Stimulated activated CD4-positive, alpha-beta T cell treated with anti-CD3 and anti-CD28 coated beads, Interleukin-15, amount 100 ng/mL, for 24 hours (primary cell): ENCODE data around the gene MT1E.
"Not testable (repeated sequence)": the region's sequence is repeated elsewhere in the genome, so short reads cannot be mapped to it uniquely, and the experiment has no call there.

Experiments
- DNase-seq: peaks from one replicate; pipeline ENCODE4 v3.0.0-alpha.2; 2020

MT1E gene

DNA sequence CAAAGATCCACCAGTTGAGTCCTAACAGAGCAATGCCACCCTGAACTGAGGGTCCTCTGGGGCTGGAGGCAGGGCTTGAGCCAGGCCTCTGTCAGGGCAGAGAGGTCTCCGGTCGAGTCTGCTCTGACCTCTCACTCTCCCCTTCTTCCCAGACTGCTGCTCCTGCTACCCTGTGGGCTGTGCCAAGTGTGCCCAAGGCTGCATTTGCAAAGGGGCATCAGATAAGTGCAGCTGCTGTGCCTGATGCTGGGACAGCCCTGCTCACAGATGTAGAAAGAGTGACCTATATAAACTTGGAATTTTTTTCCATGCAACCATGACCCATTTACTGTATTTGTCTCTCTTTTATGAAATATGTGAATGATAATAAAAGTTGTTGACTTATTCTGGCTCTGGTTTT is 23.7 kb downstream of the MT1E start:
- DNase-seq = no peak

DNA sequence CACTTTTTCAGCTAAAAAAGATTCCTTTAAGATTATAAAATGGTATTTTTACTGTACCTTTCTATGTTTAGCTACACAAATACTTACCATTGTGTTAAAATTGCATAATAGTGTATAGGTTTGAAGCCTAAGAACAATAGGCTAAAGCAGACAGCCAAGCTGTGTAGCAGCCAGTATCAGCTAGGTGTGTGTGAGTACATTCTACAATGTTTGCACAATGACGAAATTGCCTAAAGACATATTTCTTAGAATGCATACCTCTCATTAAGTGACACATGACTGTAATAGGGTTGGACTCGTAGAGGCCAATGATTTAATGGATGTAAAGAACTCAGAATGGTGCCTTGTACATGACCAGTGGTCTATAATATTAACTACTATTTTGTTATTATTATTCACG is 24.2 kb downstream of the MT1E start:
- no peak for DNase-seq

DNA sequence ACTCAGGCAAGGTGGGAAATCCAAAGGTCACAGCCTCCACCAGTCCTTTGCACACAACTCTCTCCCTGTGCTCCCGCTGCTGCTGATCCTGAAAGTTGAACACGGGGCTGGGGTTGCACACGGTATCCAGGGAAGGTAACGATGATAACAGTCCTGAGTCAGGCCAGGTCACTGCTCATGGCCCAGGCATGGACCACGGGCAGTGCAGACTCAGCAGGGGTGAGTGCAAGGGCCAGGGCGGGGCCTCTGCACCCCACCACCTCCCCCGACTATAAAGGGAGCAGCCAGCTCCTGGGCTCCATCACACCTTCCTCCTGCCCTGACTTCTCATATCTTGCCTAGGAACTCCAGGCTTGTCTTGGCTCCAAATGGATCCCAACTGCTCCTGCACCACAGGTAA is 26.0 kb downstream of the MT1E start, which contains the start of gene MT1B:
TSS of gene MT1B (plus strand) at position 301 of the 400 bp plus-strand sequence. CDS start at position 369, 68 bp downstream.
- DNase-seq = no peak

DNA sequence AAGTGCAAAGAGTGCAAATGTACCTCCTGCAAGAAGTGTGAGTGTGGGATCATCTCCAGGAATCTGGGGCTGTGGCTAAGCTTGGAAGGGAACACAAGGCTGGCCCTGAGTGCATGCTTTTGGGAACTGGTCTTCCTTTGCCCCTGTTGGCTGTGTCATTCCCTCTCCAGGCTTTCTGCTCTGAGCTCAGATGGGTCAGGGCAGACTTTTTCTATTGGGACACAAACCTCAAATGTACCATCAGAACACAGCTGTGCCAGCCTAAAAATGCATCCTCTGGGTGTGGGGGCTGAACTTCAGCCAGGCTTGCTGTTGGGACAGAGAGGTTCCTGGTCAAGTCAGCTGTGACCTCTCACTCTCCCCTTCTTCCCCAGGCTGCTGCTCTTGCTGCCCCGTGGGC is 27.0 kb downstream of the MT1E start:
- DNase-seq = no peak

DNA sequence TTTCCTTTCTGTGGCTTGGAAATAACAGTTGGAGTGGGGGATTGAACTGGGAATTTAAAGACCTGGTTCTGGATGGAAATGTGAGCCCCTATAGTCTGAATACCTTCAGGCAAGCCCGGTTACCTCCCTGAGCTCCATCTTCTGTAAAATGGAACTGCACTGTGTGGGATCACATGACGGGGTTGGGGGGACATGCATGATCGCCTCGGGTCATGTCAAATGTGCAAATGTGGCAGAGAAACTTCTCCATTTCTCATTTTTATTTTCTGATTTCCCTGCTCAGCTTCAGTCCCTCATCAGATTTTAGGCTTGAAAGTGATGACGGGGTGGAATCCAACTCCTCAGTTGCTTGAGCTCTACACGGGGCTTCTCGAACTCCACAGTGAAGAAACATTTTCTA is 27.6 kb downstream of the MT1E start:
- no peak for DNase-seq

DNA sequence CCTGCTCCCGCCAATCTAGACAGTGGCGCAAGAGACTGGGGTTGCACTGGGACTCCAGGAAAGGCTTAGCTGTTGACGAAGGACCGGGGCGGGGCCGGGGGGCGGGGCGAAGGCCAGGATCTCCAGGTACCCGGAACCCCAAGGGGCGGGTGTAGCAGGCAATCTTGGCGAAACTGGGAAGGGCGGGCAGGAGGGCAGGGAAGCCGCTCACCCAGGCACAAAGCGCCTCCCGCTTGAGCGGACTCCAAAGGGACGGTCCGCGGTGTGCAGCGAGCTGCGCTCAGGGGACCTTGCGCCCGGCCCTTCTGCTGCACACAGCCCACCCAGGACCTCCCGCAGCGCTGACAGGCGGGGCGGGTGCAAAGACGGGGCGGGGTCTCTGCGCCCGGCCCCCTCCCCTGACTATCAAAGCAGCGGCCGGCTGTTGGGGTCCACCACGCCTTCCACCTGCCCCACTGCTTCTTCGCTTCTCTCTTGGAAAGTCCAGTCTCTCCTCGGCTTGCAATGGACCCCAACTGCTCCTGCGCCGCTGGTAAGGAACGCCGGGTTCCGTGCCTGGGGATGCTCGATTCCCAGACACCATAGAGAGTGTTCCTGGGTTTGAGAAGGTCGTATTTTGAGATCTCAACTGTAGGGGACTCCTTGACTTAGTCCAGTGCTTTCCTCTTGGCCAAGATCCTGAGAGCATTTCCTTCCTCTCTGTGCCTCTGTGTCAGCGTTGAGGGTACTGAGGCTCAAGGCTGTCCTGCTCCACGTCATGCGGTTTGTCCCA is 32.2 kb downstream of the MT1E start, which contains the start of gene MT1F:
TSS of gene MT1F (plus strand) at position 405 of the 772 bp plus-strand sequence. CDS start at position 505, 100 bp downstream.
- peak; percentile 84 for DNase-seq

- DNase-seq = no peak
These were observed 32.8 kb downstream of the MT1E start for GRCh38 chr16:56658327-56658875.

DNA sequence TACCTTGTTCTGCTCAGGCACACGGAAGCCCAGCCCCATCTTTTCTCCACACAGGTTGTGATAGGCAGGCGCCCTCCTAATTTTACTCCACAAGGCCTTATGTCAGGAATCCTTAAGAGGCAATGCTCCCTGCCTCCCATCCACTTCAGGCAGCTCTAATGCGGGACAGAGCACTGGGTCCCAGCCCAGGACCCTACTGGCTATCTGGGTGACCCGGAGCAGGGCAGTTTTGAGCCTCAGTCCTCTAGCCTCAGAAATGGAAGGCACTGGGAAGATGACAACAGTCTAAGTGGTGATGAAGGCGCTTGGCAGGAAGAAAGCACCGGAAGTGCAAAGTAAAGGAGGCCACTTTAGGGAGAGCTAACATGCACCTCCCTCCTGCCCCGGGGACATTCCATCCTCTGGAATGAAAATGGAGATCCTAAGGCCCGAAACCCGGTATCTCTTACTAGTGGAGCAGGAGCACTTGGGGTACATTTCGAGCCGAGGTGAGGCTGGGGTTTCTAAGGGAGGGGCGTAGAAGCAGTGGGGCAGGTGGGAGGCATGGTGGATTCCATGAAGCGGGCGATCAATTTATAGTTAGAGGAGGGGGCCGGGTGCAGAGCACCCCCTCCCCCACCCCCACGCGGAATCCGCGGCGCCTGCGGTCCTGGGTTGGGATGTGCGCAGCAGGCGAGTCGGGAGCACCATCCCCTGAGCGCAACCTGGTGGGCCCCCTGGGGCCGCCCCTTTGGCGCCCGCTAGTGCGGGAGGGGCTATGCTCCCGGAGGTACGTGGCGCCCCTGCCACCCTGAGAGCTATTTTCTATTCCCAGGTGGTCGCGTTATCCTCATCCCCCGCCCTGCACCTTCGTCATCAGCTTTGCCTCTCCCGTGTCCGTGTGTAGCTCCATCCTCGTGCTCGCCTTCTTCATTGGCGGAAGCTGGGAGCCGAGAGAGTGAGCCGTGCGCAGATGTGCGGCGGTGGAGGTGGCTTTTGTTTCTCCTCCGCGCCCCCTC is 37.1 kb downstream of the MT1E start:
- DNase-seq = peak; percentile 61

GRCh38 chr16:56664506-56664905 is 38.9 kb downstream of the MT1E start:
- no peak for DNase-seq

- DNase-seq = not testable (repeated sequence)
These were observed 40.0 kb downstream of the MT1E start for GRCh38 chr16:56665286-56666261.

DNA sequence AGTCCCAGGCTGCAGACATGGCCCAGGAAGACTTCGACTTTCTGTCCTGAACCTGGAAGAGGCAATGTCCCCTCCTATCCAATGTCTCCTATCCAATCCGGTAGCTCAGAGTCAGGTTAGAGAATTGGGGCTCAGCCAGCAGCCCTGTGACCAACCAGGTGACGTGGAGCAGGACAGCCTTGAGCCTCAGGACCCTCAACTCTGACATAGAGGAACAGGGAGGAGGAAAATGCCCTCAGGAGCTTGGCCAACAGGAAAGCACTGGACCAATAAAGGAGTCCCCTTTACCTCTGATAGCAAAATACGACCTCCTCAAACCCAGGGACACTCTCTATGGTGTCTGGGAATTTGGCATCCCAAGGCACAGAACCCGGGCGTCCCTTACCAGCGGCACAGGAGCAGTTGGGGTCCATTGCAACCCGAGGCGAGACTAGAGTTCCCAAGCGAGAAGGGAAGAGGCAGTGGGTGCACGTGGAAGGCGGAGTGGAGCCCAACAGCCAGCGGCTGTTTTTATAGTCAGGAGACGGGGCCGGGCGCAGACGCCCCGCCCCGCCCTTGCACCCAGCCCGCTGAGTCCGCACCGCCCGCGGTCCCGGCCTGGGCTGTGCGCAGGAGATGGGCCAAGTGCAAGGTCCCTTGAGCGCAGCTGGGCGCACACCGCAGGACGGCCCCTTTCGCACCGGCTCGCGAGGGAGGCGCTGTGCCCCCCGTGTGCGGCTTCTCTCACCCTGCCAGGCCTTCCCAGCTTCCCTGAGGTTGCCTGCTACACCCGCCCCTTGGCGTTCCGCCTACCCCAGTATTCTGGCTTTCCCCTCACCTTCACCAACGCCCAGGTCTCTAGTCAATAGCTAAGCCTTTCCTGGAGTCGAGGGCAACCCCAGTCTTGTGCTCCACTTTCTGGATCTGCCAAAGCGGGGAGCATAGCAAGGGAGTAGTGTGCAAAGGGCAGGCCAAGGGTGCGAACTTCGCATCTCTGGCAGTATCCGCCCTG is 42.3 kb downstream of the MT1E start, which contains the start of gene MT1G:
TSS of gene MT1G (minus strand) at position 485 of the 991 bp plus-strand sequence. CDS start at position 413, 72 bp downstream.
- peak; percentile 56 for DNase-seq

GRCh38 chr16:56669005-56669839 is 43.6 kb downstream of the MT1E start, which contains the start of gene MT1H:
TSS of gene MT1H (plus strand) at chr16:56669814. CDS start at chr16:56669885, 71 bp downstream.
- DNase-seq = peak; percentile 35

DNA sequence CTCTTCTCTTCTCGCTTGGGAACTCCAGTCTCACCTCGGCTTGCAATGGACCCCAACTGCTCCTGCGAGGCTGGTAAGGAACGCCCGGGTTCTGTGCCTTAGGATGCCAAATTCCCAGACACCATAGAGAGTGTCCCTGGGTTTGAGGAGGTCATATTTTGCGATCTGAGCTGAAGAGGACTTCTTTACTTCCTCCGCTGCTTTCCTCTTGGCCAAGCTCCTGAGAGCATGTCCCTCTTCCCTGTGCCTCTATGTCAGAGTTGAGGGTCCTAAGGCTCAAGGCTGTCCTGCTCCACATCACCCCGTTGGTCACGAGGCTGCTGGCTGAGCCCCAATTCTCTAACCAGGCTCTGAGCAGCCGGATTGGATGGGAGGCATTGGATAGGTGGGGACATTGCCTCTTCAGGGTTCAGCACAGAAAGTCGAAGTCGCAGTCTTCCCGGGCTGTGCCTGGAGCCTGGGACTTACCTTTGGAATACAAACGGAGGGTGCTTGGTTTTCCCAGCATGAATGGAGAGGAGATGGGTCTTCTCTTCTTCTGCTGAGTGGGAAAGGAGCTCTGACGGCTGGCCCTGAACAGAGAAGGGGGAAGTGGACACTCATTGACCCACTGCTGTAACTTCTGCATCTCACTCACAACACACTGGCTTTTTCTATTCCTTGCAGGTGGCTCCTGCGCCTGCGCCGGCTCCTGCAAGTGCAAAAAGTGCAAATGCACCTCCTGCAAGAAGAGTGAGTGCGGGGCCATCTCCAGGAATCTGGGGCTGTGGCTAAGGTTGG is 44.4 kb downstream of the MT1E start:
- DNase-seq = no peak

DNA sequence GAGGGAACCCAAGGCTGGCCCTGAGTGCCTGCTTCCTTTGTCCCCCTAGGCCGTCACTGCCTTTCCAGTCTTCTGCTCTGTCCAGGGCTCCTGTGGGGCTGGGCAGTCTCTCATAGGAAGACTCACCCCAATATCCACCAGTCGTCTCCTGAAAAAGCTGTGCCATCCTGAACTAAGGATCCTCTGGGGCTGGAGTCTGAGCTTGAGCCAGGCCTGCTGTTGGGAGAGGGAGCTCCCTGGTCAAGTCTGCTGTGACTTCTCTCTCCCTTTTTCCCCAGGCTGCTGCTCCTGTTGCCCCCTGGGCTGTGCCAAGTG is 45.0 kb downstream of the MT1E start:
- no peak for DNase-seq

GRCh38 chr16:56671691-56672090 is 46.1 kb downstream of the MT1E start:
- not testable (repeated sequence) for DNase-seq

- DNase-seq = not testable (repeated sequence)
These were observed 46.6 kb downstream of the MT1E start for GRCh38 chr16:56672171-56672570.

- DNase-seq = no peak
These were observed 47.4 kb downstream of the MT1E start for GRCh38 chr16:56672761-56673536.

DNA sequence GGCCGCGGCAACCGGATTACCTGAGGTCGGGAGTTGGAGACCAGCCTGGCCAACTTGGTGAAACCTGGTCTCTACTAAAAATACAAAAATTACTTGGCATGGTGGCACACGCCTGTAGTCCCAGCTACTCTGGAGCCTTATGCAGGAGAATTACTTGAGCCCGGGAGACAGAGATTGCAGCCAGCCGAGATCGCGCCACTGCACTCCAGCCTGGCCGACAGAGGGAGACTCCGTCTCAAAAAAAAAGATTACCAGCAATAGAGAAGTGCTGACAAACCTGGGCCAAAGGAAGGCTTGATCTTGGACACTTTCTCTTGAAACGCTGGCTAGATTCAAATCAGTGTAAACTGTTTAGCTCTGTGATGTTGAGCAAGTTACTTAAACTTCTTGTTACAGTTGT is 48.3 kb downstream of the MT1E start:
- DNase-seq = no peak
